Panc1 (cell line): ENCODE data around the gene FBXW11.

Source experiments
- CTCF ChIP-seq: fragments of 450-650 bp; IDR thresholded peaks from 2 replicates; pipeline ENCODE4 v1.5.1; 2017; ENCODE audit warnings: mild to moderate bottlenecking
- POLR2AphosphoS5 ChIP-seq: IDR thresholded peaks from 2 replicates; pipeline ENCODE4 v1.6.1; 2012; ENCODE audit warnings: mild to moderate bottlenecking, low read depth, low read length, moderate library complexity

- no peak for TF ChIP-seq POLR2AphosphoS5
- TF ChIP-seq CTCF, result no peak
These were observed 61.0 kb downstream of the FBXW11 start for GRCh38 chr5:171945476-171945875.
